Upper lobe of left lung (tissue), 6 donors: ENCODE results near the gene SLC6A6. TPM values are rescaled to one million over a fixed set of nuclear protein-coding genes. Genes with fewer than 3 reads are reported as not detected.

ENCODE experiments used
- ATAC-seq, 2 donors: fragments of 200-7000 bp; cut with Tn5 transposase; one replicate each; pipeline ENCODE4 v1.9.1; 2022; ENCODE audit warnings: mild to moderate bottlenecking in 2 of 2, moderate library complexity in 2 of 2; ENCODE audit not compliant: low FRiP score in 2 of 2
- DNase-seq, 2 donors: peaks; one replicate each; pipeline ENCODE4 v3.0.0-alpha.2; 2019 to 2020
- H3K27ac ChIP-seq, 4 donors: fragments of 200-600 bp; sonication (generic); one replicate each; pipeline ENCODE4 v1.5.1; 2016 to 2019
- H3K27me3 ChIP-seq, 4 donors: fragments of 200-600 bp; sonication (generic); one replicate each; pipeline ENCODE4 v1.5.1; 2017 to 2019
- H3K36me3 ChIP-seq, 4 donors: fragments of 200-600 bp; sonication (generic); one replicate each; pipeline ENCODE4 v1.5.1; 2016 to 2019
- H3K4me1 ChIP-seq, 4 donors: fragments of 200-600 bp; sonication (generic); one replicate each; pipeline ENCODE4 v1.5.1; 2018 to 2019
- H3K4me3 ChIP-seq, 4 donors: fragments of 200-600 bp; sonication (generic); one replicate each; pipeline ENCODE4 v1.5.1; 2017 to 2019; ENCODE audit warnings: mild to moderate bottlenecking in 2 of 4, moderate library complexity in 1 of 4
- H3K9me3 ChIP-seq, 4 donors: fragments of 200-600 bp; sonication (generic); one replicate each; pipeline ENCODE4 v1.5.1; 2018 to 2019
- EP300 ChIP-seq, 4 donors: sonication (generic); formaldehyde crosslinking; IDR thresholded peaks; one replicate each; pipeline ENCODE4 v1.5.1; 2017; ENCODE audit warnings: antibody characterized with exemption in 4 of 4, control low read depth in 2 of 4
- POLR2A ChIP-seq, 4 donors: fragments of 450-650 bp; IDR thresholded peaks; one replicate each; pipeline ENCODE4 v1.5.1; 2016 to 2017; ENCODE audit warnings: antibody characterized with exemption in 4 of 4, mild to moderate bottlenecking in 2 of 4
- POLR2AphosphoS5 ChIP-seq, 2 donors: sonication (generic); formaldehyde crosslinking; IDR thresholded peaks; one replicate each; pipeline ENCODE4 v1.5.1; 2017; ENCODE audit warnings: antibody characterized with exemption in 2 of 2
- WGBS, 2 donors: methylation state at CpG; one replicate each; pipeline ENCODE4 v1.1.5; 2017 to 2018; 5-methylcytosine and 5-hydroxymethylcytosine counted together
- total RNA-seq, 6 donors: library from RNA; depleted of rRNA in 4 of 6; stranded (reverse); fragments of >200 nt in 4 of 6; gene quantifications; one replicate each; pipeline versions ENCODE4 v1.1.0 to v1.2.1, GENCODE V29; 2016 to 2021
- TF ChIP-seq, protein P1 (sequence below), 6 experiments: fragments of 450-650 bp in 4 of 6; fragments of 200-600 bp in 2 of 6; sonication (generic) in 2 of 6; IDR thresholded peaks; one replicate each; pipeline ENCODE4 v1.5.1; 2016 to 2019; ENCODE audit warnings: antibody characterized with exemption in 6 of 6
- donor health status: DM: no; HTN: no; CAD: no; lungs with moderate emphysema.
- donor health status: DM: no; HTN: yes; CAD: no; lungs with severe emphysema.

Gene SLC6A6
- total RNA-seq, 6 donors from 2014 or later = 60.6 to 154 (median 92.8) TPM

DNA sequence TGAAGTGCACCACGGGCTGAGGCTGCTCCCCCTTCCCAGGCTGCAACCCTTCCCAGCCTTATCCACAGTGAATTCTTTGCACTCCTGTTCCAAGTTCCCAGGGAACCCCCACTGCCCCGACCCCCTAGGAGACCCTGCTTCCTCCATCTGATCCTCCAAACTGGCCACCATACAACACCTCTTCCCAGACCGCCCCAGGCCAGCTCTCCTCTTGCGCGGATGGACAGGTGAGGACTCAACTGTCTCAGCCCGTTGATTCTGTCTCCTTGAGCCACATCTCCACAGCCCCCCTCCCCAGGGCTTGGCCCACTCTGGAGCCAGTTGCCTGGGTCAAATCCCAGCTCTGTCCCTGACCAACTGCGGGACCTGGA, 116.0 kb downstream of the SLC6A6 start:
- ATAC-seq (no peak), DNase-seq (no peak)
- no peaks in the 10 kb centered on the region for H3K4me1 ChIP-seq
- no peaks in the 10 kb centered on the region for H3K36me3 ChIP-seq
- H3K9me3 ChIP-seq = no peaks in the 10 kb centered on the region
- H3K27ac ChIP-seq = no peak overlapping the region
- TF ChIP-seq, protein P1, sequence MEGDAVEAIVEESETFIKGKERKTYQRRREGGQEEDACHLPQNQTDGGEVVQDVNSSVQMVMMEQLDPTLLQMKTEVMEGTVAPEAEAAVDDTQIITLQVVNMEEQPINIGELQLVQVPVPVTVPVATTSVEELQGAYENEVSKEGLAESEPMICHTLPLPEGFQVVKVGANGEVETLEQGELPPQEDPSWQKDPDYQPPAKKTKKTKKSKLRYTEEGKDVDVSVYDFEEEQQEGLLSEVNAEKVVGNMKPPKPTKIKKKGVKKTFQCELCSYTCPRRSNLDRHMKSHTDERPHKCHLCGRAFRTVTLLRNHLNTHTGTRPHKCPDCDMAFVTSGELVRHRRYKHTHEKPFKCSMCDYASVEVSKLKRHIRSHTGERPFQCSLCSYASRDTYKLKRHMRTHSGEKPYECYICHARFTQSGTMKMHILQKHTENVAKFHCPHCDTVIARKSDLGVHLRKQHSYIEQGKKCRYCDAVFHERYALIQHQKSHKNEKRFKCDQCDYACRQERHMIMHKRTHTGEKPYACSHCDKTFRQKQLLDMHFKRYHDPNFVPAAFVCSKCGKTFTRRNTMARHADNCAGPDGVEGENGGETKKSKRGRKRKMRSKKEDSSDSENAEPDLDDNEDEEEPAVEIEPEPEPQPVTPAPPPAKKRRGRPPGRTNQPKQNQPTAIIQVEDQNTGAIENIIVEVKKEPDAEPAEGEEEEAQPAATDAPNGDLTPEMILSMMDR (IDR thresholded peaks at IDR 0.05) = no peak
- TF ChIP-seq POLR2A (IDR thresholded peaks at IDR 0.05) (no peak), EP300 (IDR thresholded peaks at IDR 0.05) (no peak), POLR2AphosphoS5 (IDR thresholded peaks at IDR 0.05) (no peak)
- H3K4me3 ChIP-seq = no peak overlapping the region
- no peaks in the 10 kb centered on the region for H3K27me3 ChIP-seq
- WGBS, 2 donors = 73 to 79% methylated on average over 7 of the region's 7 CpGs

DNA sequence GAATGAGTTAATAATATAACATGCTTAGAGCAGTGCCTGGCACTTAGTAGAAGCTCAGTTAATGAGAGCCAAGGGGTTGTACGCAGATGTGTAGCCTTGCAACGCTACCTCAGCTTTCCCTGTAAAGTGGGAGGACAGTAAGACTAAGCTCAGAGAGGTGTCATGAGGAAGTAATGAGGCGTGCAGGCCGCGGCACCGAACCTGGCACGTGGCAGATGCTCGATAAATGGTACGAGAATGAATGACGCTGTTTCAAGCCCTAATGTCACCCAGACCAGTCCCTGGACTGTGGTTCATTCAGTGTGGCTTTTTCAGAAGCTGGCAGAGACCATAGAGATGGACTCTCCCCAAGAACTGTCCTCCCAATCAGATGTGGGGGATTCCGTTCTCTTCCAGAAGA, 116.5 kb downstream of the SLC6A6 start:
- H3K36me3 ChIP-seq = no peaks in the 10 kb centered on the region
- TF ChIP-seq POLR2A (IDR thresholded peaks at IDR 0.05) (no peak), POLR2AphosphoS5 (IDR thresholded peaks at IDR 0.05) (no peak), EP300 (IDR thresholded peaks at IDR 0.05) (no peak)
- TF ChIP-seq, protein P1 (IDR thresholded peaks at IDR 0.05) = no peak
- H3K9me3 ChIP-seq = no peaks in the 10 kb centered on the region
- H3K4me3 ChIP-seq = no peak overlapping the region
- DNase-seq = no peak
- H3K4me1 ChIP-seq = no peaks in the 10 kb centered on the region
- no peak for ATAC-seq
- no peaks in the 10 kb centered on the region for H3K27me3 ChIP-seq
- 93 to 94% methylated on average over 11 of the region's 11 CpGs for WGBS, 2 donors
- no peak overlapping the region for H3K27ac ChIP-seq

DNA sequence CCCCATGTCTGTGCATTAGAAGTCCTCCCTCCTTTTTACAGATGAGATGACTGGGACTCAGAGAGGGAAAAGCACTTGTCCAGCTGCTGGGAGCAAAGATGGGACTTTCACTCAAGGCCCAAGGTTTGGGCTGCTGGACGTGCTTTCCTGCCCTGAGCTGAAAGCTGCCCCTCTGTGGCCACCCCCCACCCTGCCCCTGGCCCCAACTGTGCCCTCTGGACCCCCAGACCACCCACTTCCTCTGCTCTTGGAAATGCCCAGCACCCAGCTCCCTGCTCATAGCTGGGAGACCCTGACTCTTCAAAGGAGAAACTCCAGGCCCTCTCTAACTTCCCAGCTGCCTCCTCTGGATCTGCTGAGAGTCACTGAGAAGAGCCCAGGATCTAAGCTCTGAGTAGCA, 117.0 kb downstream of the SLC6A6 start:
- no peaks in the 10 kb centered on the region for H3K4me1 ChIP-seq
- H3K4me3 ChIP-seq = no peak overlapping the region
- TF ChIP-seq EP300 (IDR thresholded peaks at IDR 0.05) = no peak
- no peak for TF ChIP-seq POLR2AphosphoS5 (IDR thresholded peaks at IDR 0.05)
- TF ChIP-seq, protein P1 (IDR thresholded peaks at IDR 0.05) = no peak
- TF ChIP-seq POLR2A (IDR thresholded peaks at IDR 0.05) = no peak
- whole genome bisulfite sequencing, 2 donors = 84 to 88% methylated on average over 1 of the region's 1 CpG
- ATAC-seq (no peak), DNase-seq (no peak)
- no peaks in the 10 kb centered on the region for H3K27me3 ChIP-seq
- H3K36me3 ChIP-seq = no peaks in the 10 kb centered on the region
- no peak overlapping the region for H3K27ac ChIP-seq
- no peaks in the 10 kb centered on the region for H3K9me3 ChIP-seq

DNA sequence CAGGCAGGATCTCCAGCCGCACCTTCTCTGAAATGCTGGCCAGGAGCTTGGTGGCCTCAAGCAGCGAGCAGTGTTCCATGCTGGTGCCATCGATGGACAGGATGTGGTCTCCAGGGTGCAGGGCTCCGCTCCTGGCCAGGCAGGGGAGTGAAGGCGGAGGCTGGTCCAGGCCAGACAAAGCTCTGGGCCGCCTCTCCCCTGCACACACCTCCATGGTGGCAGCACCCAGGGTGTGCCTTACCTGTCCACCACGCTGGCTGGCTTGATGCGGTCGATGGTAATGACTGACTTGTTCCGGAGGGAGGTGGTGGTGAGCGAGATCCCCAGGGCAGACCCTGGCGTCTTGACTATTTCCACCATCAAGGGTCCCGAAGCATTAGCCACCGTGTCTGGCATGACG, 117.7 kb downstream of the SLC6A6 start:
- Histone ChIP-seq H3K9me3 (no peaks in the 10 kb centered on the region), H3K27me3 (no peaks in the 10 kb centered on the region), H3K27ac (no peak overlapping the region), H3K4me1 (no peaks in the 10 kb centered on the region), H3K36me3 (no peaks in the 10 kb centered on the region), H3K4me3 (no peak overlapping the region)
- no peak for ATAC-seq
- no peak for DNase-seq
- WGBS, 2 donors = 82 to 85% methylated on average over 10 to 15 of the region's 15 CpGs
- no peak for TF ChIP-seq EP300 (IDR thresholded peaks at IDR 0.05)
- no peak for TF ChIP-seq POLR2A (IDR thresholded peaks at IDR 0.05)
- TF ChIP-seq, protein P1 (IDR thresholded peaks at IDR 0.05) = no peak
- no peak for TF ChIP-seq POLR2AphosphoS5 (IDR thresholded peaks at IDR 0.05)

DNA sequence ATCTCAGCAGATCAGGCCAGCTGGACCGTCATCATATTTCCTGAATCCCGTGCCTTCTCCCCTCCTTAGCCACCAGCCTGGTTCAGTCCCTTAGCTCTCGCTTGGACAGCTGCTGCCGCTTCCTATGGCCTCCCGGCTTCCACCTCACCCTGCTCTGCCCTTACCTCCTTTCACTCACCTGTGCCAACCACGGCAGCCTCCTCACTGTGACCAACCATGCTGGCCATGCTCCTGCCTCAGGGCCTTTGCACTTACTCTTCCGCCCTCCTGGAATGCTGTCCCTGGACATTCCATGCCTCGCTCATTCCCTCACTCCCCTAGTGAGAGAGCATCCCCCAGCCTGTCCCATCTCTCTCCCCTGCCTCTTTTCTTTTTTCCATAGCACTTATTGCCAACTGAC, 118.6 kb downstream of the SLC6A6 start:
- H3K9me3 ChIP-seq = no peaks in the 10 kb centered on the region
- peaks cover 0 to 4% (median 0%) of the 10 kb centered on the region in 4 donors for H3K4me1 ChIP-seq
- H3K4me3 ChIP-seq = no peak overlapping the region
- TF ChIP-seq POLR2A (IDR thresholded peaks at IDR 0.05) (no peak), POLR2AphosphoS5 (IDR thresholded peaks at IDR 0.05) (no peak), EP300 (IDR thresholded peaks at IDR 0.05) (no peak)
- TF ChIP-seq, protein P1 (IDR thresholded peaks at IDR 0.05) = no peak
- 83 to 88% methylated on average over 8 of the region's 8 CpGs for WGBS, 2 donors
- no peak for ATAC-seq
- no peak for DNase-seq
- no peak overlapping the region for H3K27ac ChIP-seq
- H3K27me3 ChIP-seq = no peaks in the 10 kb centered on the region
- H3K36me3 ChIP-seq = no peaks in the 10 kb centered on the region
